GM10248 (cell line): ENCODE data around the gene PCNX3.

Experiments used
- CTCF ChIA-PET: fragments of 300-600 bp; sonication (Branson Sonifier 250); formaldehyde crosslinking; extraction: SDS; loops from one replicate; lab custom pipeline; 2021; ENCODE audit warnings: antibody characterized with exemption; lab: Yijun Ruan, JAX
- POLR2A ChIA-PET: fragments of 350-650 bp; sonication (Branson Sonifier 250); formaldehyde crosslinking; extraction: SDS; loops from one replicate; lab custom pipeline; 2020; ENCODE audit warnings: antibody characterized with exemption; lab: Yijun Ruan, JAX
- DNase-seq: peaks from one replicate; pipeline ENCODE4 v3.0.0; 2012; ENCODE audit errors: extremely low spot score
- CTCF ChIP-seq: IDR thresholded peaks from 2 replicates; pipeline ENCODE4 v1.5.1; 2012; ENCODE audit warnings: mild to moderate bottlenecking, low read depth; ENCODE audit errors: extremely low read depth, missing control alignments, control extremely low read depth

The PCNX3 gene

GRCh38 chr11:65580031-65580692 lies 35.4 kb upstream of the PCNX3 start:
- ChIA-PET CTCF (interaction anchor here (1.1 to 22.1 kb wide), 3 partner anchors 8 to 23 kb away, joined by 4 to 351 read pairs (median 14); partner anchors contain the start of genes FAM89B, KCNK7, MAP3K11 and PCNX3), POLR2A (no interaction called here)
- no peak for TF ChIP-seq CTCF
- no peak for DNase-seq

- no peak for TF ChIP-seq CTCF
- ChIA-PET POLR2A (no interaction called here), CTCF (interaction anchor here (2.6 to 22.1 kb wide), 3 partner anchors 8 to 40 kb away, joined by 10 to 351 read pairs (median 14); partner anchors contain the start of genes FAM89B, KCNK7, MAP3K11 and PCNX3)
- no peak for DNase-seq
Measured at GRCh38 chr11:65580756-65581155, 34.8 kb upstream of the PCNX3 start.

DNA sequence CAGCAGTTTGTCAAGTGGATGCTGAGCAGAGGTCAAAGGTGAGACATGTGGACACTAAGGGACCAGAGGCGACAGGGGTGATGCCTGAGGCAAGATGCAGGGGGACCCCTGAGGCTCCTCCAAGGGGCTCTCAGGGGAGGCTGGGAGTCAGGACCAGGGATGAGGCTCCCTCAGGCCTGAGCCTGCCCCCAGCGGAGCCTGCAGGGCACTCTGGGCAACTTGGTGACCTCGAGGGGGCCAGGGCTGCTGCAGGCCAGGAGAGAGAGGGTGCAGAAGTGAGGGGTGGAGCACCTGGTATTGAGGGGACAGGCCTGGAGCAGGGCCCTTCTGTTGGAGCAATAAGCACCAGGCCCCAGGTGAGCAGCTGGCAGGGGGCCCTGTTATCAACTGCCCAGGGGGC lies 33.6 kb upstream of the PCNX3 start:
- no peak for DNase-seq
- ChIA-PET POLR2A (no interaction called here), CTCF (interaction anchor here (2.6 to 22.1 kb wide), 3 partner anchors 10 to 41 kb away, joined by 10 to 351 read pairs (median 14); partner anchors contain the start of genes FAM89B, KCNK7, MAP3K11 and PCNX3)
- TF ChIP-seq CTCF, result no peak

DNA sequence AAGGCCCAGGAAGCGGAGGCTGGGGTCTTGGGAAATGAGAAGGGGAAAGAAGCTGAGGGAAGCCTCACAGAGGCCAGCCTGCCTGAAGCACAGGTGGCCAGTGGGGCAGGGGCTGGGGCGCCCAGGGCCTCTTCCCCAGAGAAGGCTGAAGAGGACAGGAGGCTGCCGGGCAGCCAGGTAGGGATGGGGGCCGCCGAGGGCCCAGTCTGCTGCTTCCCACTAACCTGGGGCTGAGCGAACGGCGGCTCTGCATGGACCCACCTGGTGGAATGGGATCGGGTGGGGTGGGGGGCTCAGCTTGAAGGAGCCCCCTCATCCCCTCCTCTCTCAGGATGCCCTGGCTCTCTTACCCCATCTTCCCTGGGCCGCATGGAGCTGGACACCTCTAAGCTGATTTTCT lies 32.0 kb upstream of the PCNX3 start:
- ChIA-PET POLR2A (no interaction called here), CTCF (interaction anchor here (0.8 to 22.1 kb wide), 2 partner anchors 20 to 42 kb away, joined by 3 to 351 read pairs; partner anchors contain the start of genes KCNK7, MAP3K11 and PCNX3)
- TF ChIP-seq CTCF, result no peak
- no peak for DNase-seq

DNA sequence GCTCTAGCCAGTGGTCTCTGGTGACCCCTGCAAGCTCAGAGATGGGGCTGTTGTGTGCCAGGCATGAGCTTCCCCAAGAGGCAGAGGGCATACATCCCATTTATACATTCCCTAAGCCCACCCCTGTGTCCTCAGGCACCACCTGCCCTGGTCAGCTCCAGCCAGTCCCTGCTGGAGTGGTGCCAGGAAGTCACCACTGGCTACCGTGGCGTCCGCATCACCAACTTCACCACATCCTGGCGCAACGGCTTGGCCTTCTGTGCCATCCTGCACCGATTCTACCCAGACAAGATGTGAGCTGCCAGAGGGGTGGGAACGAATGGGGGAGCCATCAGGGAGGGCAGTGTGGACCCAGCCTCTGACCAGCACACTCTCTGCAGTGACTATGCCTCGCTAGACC lies 31.5 kb upstream of the PCNX3 start:
- no peak for TF ChIP-seq CTCF
- ChIA-PET CTCF (interaction anchor here (0.8 to 22.1 kb wide), 2 partner anchors 19 to 43 kb away, joined by 3 to 351 read pairs; partner anchors contain the start of genes KCNK7, MAP3K11 and PCNX3), POLR2A (interaction anchor here (0.6 kb wide), 1 partner anchor 264 kb away, joined by 3 read pairs; no protein-coding TSS in a partner anchor)
- no peak for DNase-seq

DNA sequence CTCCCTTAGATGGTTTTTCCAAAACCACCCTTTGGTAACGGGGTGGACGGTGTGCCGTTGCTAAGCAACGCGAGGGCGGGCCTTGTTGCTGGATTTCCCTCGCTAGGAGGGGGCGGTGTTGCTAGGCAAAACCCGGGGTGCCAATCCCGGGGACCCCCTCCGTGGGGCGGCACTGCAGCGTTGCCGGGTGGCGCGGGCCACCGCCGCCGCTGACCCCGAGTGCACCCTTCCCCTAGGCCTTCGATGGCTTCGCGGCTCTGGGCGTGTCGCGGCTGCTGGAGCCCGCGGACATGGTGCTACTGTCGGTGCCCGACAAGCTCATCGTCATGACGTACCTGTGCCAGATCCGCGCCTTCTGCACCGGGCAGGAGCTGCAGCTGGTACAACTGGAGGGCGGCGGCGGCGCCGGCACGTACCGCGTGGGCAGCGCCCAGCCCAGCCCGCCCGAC lies 30.8 kb upstream of the PCNX3 start:
- TF ChIP-seq CTCF, result no peak
- ChIA-PET CTCF (interaction anchor here (6.8 to 22.1 kb wide), 2 partner anchors 13 to 19 kb away, joined by 65 to 351 read pairs; partner anchors contain the start of genes FAM89B, KCNK7, MAP3K11 and PCNX3), POLR2A (no interaction called here)
- DNase-seq, result no peak
